Lower leg skin (tissue), 4 donors: ENCODE measurements around the gene ADAM33. TPM values are rescaled to one million over a fixed set of nuclear protein-coding genes. Genes with fewer than 3 reads are reported as not detected.
A peak's percentile ranks its signal among the peaks of the same experiment; 100 is the strongest.

ENCODE experiments used
- DNase-seq, 2 donors: peaks; one replicate each; pipeline ENCODE4 v3.0.0-alpha.2; 2019; ENCODE audit warnings: low spot score in 2 of 2
- H3K4me3 ChIP-seq: fragments of 200-600 bp; sonication (generic); 2 replicates; pipeline ENCODE4 v1.5.1; 2017; ENCODE audit warnings: mild to moderate bottlenecking, low read depth; ENCODE audit not compliant: poor library complexity, severe bottlenecking
- CTCF ChIP-seq, 3 donors: fragments of 450-650 bp; IDR thresholded peaks; one replicate each; pipeline ENCODE4 v1.5.1; 2016; ENCODE audit warnings: antibody characterized with exemption in 3 of 3, mild to moderate bottlenecking in 3 of 3, moderate library complexity in 2 of 3
- POLR2A ChIP-seq, 2 donors: fragments of 450-650 bp; IDR thresholded peaks; one replicate each; pipeline ENCODE4 v1.6.1; 2016 to 2017; ENCODE audit warnings: antibody characterized with exemption in 2 of 2, mild to moderate bottlenecking in 1 of 2, moderate library complexity in 1 of 2
- WGBS, 2 donors: methylation state at CpG; one replicate each; pipeline ENCODE4 v1.1.5; 2018; 5-methylcytosine and 5-hydroxymethylcytosine counted together
- intact Hi-C: fragments of 100-400 bp; cut with DNase I; formaldehyde crosslinking; loops from one replicate; pipeline ENCODE4 v1.15.0; 2023; ENCODE audit warnings: low total_unique reads
- total RNA-seq, 4 donors: library from RNA; depleted of rRNA; stranded (reverse); fragments of >200 nt; gene quantifications; one replicate each; pipeline ENCODE4 v1.1.0, GENCODE V29; 2016

The ADAM33 gene
- total RNA-seq, 4 donors from 2014 or later: 8.0 to 13.7 (median 11.1) TPM

GRCh38 chr20:3646651-3647050, 35.2 kb downstream of the ADAM33 start:
- 89 to 91% methylated on average over 13 of the region's 13 CpGs for WGBS, 2 donors
- TF ChIP-seq CTCF (IDR thresholded peaks at IDR 0.05) (no peak), POLR2A (IDR thresholded peaks at IDR 0.05) (no peak)
- no peak overlapping the region for H3K4me3 ChIP-seq
- intact Hi-C loops: no loop called here
- DNase-seq: peak in 1 of 2 donors; percentile 57

GRCh38 chr20:3646067-3646440, 35.8 kb downstream of the ADAM33 start:
- intact Hi-C loops: no loop called here
- no peak overlapping the region for H3K4me3 ChIP-seq
- no peak for TF ChIP-seq POLR2A (IDR thresholded peaks at IDR 0.05)
- no peak for TF ChIP-seq CTCF (IDR thresholded peaks at IDR 0.05)
- 83 to 91% methylated on average over 5 of the region's 5 CpGs for whole genome bisulfite sequencing, 2 donors
- no peak for DNase-seq

GRCh38 chr20:3645309-3646066, 36.3 kb downstream of the ADAM33 start:
- intact Hi-C loops: no loop called here
- WGBS, 2 donors: 86 to 91% methylated on average over 20 of the region's 20 CpGs
- TF ChIP-seq CTCF (IDR thresholded peaks at IDR 0.05): no peak
- TF ChIP-seq POLR2A (IDR thresholded peaks at IDR 0.05): no peak
- no peak overlapping the region for H3K4me3 ChIP-seq
- peak in 1 of 2 donors; percentile 72 for DNase-seq

GRCh38 chr20:3640259-3640658, 41.6 kb downstream of the ADAM33 start:
- whole genome bisulfite sequencing, 2 donors: 81 to 92% methylated on average over 3 of the region's 3 CpGs
- intact Hi-C loops: no loop called here
- no peak for TF ChIP-seq CTCF (IDR thresholded peaks at IDR 0.05)
- no peak for TF ChIP-seq POLR2A (IDR thresholded peaks at IDR 0.05)
- DNase-seq: no peak
- no peak overlapping the region for H3K4me3 ChIP-seq

- WGBS, 2 donors: 82% methylated on average over 1 of the region's 1 CpG
- no peak for TF ChIP-seq POLR2A (IDR thresholded peaks at IDR 0.05)
- no peak overlapping the region for H3K4me3 ChIP-seq
- intact Hi-C loops: no loop called here
- DNase-seq: no peak
Observed at GRCh38 chr20:3635346-3635745, 46.5 kb downstream of the ADAM33 start.

GRCh38 chr20:3633913-3634478, 47.8 kb downstream of the ADAM33 start:
- H3K4me3 ChIP-seq: no peak overlapping the region
- no peak for TF ChIP-seq POLR2A (IDR thresholded peaks at IDR 0.05)
- no peak for TF ChIP-seq CTCF (IDR thresholded peaks at IDR 0.05)
- WGBS, 2 donors: 74 to 76% methylated on average over 6 of the region's 6 CpGs
- no peak for DNase-seq
- intact Hi-C loops: no loop called here
